OCI-M1 (cell line): ENCODE data around the gene PSMG2.

Source experiments
- DNase-seq: peaks from one replicate; lab custom pipeline; 2025; lab: John Stamatoyannopoulos, UW

Gene PSMG2

GRCh38 chr18:12702221-12703095 is at the start of gene PSMG2, which contains the start of gene CEP76:
TSS of gene PSMG2 (plus strand) at chr18:12703042. CDS start at chr18:12703108, 66 bp downstream.
TSS of gene CEP76 (minus strand) at chr18:12702723. CDS start at chr18:12702548, 175 bp downstream.
- DNase-seq: peak; percentile 92

- no peak for DNase-seq
These were observed 47.9 kb upstream of the PSMG2 start for GRCh38 chr18:12654971-12655370.

GRCh38 chr18:12656605-12656937 is 46.3 kb upstream of the PSMG2 start:
- no peak for DNase-seq

DNA sequence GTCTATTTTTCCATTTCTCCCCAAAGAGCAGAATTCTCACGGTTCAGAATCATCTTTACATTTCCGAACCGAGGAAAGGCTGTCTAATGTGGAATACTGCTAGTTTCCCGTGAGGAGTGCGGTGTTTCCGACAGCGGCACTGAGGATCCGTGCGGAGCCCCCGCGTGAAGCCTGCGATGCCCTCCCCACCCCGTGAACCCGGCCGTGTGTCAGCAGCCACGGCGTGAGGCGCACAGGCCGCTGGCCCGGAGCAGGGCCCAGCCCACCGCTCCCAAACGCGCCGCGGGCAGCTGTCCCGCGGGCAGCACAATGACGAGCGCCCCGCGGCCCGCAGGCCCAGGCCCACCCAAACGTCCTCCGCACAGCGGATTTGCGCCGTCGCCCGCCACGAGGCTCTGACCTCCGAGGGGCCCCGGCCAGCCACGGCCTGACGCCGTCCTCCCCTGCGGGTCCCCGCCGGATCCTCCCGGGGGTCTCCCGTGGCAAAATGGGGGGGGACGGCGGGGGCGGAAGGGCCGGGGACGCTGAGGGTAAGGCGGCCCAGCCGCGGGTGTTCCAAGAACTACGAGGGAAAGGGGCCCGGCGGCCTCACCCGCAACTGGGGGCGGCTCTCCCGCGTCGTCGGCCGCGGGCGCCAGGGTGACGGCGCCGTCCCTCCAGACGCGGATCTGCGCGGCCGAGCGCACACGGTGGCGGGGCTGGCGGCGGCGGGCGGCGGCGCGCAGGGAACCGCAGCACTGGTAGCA is 45.7 kb upstream of the PSMG2 start:
- DNase-seq: no peak

DNA sequence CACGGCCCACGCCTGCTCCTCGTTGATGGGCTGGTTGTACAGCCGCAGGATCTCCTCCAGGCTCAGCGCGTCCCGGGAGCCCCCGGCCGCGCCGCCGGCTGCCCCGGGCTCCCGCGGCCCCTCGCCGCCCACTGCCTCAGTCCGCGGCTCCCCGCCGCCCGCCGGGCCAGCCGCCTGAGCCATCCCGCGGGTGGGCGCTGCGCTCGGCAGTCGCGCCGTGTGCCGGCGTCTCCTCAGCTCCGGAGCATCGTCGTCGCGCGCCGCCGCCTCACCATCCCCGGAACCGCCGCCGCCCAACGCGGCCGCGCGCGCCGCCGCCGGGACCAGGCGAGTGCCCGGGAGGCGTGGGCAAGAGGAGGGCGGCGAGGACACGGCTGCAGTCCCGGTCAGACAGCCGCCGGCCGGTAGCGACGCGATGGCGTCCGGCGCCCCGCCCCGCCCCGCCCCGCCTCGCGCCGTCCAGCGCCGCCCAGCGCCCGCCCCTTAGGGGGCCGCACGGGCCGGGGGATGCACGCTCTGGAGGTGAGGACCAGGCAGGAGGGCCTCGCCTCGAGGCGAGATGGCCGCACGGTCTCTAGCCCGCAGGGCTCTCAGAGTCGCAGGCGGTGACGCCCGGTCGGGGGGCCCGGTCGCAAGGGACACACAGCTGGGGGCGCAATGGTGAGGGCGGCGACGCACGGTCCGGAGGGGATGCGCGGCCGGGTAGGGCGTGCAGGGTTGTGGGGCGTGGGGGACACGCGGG is 45.0 kb upstream of the PSMG2 start, which contains the start of gene SPIRE1:
Gene SPIRE1, minus strand, starts transcription at position 424 of the 742 bp plus-strand sequence. Its CDS starts 241 bp downstream, at position 183.
- no peak for DNase-seq

DNA sequence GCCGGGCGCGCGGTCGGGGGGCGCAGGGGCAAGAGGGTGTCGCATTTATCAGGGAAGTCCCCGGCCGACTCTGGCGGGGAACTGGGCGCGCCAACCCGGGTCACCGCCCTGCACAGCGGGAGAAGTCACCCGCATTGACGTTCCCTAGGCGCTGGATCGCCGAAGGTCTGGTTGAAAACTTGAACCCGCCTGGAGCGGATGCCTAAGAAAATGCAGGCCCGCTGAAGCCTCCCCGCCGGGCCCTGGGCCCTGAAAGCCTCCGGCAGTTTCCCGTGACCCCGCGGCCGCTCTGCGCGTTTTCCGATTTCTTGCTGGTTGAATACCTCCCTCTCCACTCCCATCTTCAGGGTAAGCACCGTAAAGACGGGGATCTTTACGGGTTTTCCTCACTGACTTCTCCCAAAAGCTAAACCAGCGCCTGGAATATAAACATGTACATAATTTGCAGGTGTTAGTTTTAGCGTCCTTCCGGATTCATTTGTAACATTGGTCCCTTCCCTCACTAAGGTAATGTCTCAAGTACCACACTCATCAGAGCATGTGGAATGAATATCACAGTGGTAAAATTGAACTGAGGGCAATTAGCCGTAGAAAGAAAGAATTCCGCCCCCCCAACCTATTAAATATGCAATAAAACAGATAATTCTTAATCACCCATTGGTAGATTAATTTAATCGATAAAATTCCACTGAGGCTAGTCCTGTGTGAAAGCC is 44.3 kb upstream of the PSMG2 start:
- DNase-seq: no peak

GRCh38 chr18:12659904-12660605 is 42.8 kb upstream of the PSMG2 start:
- peak; percentile 66 for DNase-seq

DNA sequence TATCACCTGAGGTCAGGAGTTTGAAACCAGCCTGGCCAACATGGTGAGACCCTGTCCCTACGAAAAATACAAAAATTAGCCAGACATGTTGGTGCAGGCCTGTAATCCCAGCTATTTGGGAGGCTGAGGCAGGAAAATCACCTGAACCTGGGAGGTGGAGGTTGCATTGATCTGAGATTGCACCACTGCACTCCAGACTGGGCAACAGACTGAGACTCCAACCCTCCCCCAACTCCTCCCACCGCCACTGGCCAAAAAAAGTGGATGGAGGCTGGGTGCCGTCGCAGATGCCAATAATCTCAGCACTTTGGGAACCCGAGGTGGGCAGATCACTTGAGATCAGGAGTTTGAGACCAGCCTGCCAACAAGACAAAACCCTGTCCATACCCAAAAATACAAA is 34.8 kb upstream of the PSMG2 start:
- no peak for DNase-seq

DNA sequence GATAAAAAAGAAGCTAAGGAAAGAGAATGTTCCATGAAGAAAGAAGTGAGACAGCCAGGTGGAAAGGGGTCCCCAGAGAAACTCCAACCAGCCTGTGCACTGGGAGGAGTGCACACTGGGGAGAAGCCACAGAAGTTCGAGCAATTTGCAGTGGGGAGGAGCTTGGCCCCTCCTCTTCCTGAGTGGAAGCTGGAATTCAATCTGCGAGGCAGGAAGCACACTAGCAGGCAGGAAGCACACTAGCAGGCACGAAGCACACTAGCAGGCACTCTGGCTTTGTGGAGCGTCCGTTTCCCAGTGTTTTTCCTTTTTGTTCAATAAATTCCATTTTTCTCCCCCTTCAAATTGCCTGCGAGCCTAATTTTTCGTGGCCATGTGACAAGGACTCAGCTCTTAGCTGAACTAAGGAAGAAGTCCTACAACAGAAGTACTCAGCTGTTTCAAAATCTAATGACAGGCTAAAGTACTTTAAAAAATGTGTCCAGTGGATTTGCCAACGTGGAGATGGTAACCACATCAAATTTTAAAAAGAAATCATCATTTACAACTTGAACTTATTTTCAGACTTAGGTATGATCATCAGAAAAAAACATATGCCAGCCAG is 23.6 kb upstream of the PSMG2 start:
- no peak for DNase-seq

DNA sequence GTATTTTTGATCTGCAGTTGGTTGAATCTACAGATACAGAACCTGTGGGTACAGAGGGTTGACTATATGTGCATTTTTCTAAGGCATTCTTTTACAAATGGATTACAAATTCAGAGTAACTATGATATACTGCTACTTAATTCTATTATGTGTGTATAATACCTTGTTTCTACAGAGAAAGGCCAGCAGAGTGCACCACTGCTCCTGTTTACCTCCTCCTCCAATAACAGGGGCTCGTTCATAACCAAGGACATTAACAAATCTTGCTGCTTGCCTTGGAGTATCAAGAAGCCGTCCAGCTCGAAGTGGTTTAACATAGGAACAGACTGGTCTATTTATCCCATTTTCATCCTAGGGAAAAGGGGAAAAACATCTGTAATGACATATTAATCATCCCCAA is 16.7 kb upstream of the PSMG2 start:
- DNase-seq: no peak

- no peak for DNase-seq
These were observed 13.5 kb upstream of the PSMG2 start for GRCh38 chr18:12689256-12689850.

DNA sequence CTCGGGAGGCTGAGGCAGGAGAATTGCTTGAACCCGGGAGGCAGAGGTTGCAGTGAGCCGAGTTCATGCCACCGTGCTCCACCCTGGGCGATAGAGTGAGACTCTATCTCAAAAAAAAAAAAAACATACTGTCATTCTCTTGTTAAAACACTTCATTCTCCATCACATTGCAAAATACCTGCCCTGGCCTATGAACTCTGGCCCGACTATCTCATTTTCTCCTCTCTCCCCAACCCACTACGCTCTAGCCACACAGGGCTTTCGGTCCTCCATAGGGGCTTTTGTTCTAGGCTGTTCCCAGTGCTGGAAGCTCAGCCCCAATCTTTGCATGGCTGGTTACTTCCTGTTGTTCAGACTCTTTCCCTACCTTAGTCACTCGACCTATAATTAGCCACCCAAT is 10.6 kb upstream of the PSMG2 start:
- DNase-seq: no peak

- no peak for DNase-seq
These were observed 8.8 kb upstream of the PSMG2 start for GRCh38 chr18:12694032-12694431.

DNA sequence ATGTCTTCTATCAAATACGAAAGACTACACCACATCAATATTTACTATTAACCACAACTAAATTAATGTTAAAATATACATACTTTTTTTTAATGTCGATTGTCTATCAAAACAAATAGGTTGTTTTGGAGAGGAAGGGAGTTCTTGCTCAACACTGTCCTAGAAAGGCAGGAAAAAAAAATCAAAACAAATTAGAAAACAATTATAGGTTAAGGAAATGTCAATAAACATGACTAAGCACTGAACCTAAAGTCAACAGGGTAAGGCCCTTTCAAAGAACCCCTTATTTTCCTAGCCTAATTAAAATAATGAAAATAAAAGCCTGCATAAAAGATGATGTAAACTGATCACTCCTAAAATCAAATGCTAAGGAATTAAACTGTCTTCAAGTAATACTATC is 3.1 kb upstream of the PSMG2 start:
- DNase-seq: no peak

DNA sequence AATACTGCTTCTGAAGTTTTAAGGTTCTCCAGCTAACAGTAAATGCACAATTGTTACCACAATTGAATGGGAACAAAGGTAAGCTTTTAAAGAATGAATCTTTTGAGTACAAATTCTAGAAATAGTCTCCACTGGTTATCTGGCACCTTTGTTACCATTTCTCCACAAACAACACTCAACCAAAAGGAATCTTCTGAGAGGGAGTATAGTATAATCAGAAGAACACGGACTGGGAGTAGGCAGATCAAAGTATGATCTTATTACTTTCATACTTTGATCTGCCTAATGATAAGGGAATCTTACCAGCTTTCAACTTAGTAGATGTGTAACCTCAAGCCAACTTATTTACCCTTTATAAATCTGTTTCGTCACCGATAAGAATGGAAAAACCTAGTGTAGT is 1.7 kb upstream of the PSMG2 start:
- no peak for DNase-seq

- DNase-seq: no peak
These were observed 290 bp downstream of the PSMG2 start for GRCh38 chr18:12703096-12703567.

- peak; percentile 63 for DNase-seq
These were observed 822 bp downstream of the PSMG2 start for GRCh38 chr18:12703664-12704063.

DNA sequence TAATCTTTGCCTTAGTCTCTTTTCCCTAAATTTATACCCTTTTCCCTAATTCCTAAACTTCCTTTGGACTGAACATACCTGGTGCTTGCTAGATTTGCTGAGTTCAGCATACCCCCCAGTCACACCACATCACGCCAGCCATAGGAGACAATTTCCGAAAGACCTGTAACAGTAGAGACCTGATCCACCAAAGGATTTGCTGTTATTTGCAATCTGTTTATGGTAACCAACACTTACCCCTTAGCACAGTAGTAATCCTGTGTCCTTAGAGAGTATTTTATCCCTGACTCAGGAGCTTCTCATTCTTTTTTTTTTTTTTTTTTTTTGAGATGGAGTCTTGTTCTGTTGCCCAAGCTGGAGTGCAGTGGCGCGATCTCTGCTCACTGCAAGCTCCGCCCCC is 8.6 kb downstream of the PSMG2 start:
- DNase-seq: no peak

GRCh38 chr18:12721495-12722275 is 18.8 kb downstream of the PSMG2 start:
- DNase-seq: no peak
